NCI-H2227 treated with DMSO at 0.1 percent for 48 hours (cell line): Measurements from ENCODE around the gene DCHS1.

Experiments used
- DNase-seq: peaks from one replicate; lab custom pipeline; 2025; lab: John Stamatoyannopoulos, UW

The DCHS1 gene

DNA sequence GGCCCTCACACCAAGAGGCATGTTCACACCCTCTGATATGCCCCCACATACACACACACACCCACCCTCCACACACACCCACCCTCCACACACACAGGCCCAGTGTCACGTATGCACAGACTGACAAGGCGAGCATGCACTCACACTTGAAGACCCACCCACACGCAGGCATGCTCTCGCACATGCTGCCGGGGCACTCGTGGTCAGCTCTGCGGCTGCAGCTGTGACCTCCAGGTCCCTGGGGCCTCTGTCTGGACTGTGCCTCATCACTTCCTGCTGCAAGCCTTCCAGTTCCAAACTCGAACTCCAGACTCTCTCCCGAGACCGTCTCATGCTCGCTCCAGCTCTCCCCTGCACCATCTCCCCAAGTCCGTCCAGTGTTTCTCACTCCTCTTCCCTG lies 9.5 kb downstream of the DCHS1 start:
- DNase-seq: no peak

DNA sequence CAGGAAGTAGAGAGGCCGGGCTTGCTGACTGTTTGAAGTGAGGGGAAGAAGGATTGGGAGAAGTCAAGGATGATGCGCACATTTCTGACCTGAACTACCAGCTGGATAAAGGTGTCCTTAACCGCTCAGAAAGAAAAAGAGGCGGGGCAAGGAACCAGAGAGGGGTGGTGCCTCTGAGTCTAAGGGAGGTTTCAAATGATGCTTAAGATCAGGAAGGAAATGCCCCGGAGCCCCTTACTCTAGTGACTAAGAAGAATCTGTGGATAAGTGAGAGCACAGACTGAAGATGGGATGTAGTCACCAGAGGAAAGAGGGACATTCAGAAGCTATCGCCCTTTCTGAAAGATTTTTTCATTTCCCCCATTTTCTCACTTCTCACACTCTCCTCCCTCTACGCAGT lies 12.7 kb downstream of the DCHS1 start:
- no peak for DNase-seq

DNA sequence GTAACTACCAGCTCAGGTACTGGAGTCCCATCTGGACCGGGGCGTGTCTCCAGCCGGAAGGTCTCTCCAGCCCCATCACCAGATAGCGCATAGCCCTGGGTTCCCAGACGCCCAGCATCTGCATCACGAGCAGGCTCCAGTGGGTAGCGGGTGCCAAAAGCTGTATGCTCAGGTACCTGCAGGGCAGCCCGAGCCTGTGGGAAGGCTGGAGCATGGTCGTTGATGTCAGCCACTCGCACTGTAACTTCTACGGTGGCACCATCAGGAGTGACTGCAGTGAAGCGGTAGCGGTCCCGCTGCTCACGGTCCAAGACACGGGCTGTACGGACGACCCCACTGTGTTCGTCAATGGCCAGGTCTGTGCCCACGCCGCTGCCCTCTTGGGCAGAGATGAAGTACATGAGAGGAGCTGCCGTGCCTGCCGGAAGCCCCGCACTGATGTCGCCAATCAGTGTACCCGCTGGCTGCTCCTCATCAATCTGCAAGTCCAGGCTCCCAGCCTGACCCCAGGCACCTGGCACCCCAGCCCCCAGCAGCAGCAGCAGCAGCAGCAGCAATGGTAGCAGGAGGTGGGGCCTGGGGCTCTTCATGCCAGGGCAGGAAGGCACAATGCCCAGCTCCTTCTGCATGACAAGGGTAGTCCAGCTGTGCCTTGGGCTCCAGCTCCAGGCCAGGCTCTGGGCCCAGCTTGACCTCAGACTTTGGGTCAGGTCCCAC lies 14.5 kb downstream of the DCHS1 start:
- no peak for DNase-seq

DNA sequence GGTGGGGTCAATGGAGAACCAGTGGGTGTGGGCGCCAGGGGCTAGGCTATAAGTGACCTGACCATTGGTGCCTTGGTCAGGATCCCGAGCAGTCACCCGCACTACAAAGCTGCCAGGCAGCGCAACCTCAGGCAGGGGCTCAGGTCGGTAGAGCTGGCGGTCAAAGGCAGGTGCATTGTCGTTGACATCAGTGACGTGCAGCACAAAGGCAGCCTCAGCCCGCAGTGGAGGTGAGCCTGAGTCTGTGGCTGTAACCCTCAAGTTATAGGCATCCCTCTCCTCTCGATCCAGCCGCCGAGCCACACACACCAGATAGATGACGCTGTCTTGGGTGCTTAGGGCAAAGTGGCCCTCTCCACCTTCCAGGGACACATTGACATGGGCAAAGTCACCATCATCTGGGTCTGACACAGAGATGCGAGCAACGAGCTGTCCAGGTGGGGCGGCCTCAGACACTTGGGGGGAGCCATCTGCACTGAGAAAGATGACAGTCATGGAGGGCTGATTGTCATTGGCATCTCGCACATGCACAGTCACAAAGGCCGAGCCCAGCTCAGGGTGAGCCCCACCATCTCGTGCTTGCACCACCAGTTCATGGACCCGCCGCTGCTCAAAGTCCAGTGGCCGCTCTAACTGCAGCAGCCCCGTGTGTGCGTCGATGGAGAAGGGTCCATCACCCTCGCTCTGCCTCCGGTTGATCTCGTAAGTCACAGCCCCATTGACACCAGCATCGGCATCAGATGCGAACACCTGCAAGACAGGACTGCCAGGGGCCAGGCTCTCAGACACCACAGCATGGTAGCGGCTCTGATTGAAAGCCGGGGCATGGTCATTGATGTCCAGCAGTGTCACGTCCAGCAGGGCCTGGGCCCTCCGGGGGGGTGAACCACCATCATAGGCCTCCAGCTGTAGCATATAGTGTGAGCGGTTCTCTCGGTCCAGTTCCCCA lies 15.3 kb downstream of the DCHS1 start:
- no peak for DNase-seq

DNA sequence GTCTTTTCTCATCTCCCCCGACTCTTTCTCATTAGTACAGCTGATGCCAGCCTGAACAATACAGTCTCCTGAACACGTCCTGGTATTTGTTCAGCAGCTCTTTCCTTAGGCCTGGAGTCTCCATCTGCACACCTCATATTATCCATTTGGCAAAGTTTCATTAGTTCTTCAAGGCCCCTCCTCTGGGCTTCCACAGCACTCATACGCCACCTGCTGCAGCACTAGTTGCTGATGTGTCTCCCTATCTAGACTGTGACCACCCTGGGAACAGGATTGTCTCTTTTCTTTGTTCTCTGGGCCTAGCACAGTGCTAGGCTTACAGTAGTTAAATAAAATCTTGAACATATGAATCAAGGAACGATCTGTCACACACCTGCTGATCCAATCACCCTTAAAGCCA lies 17.2 kb downstream of the DCHS1 start:
- DNase-seq: no peak

DNA sequence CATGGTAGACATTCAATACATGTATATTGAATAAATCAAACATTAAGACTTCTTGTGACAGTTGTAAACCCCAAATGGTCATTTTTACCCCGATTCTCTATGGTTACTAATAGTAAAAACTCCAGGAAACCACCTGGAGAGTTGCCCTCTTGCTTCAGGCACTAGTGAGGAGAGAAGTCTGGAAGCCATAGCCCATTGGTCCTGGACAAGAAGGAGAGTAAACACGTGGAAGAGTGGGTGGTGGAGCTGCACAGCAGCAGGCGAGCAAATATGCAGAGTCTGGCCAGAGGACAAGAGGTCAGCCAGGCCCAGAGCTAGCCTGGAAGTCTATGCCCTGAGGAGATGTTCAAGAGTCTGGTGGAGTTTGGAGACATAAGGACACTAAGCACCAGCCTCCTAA lies 17.7 kb downstream of the DCHS1 start:
- DNase-seq: no peak

DNA sequence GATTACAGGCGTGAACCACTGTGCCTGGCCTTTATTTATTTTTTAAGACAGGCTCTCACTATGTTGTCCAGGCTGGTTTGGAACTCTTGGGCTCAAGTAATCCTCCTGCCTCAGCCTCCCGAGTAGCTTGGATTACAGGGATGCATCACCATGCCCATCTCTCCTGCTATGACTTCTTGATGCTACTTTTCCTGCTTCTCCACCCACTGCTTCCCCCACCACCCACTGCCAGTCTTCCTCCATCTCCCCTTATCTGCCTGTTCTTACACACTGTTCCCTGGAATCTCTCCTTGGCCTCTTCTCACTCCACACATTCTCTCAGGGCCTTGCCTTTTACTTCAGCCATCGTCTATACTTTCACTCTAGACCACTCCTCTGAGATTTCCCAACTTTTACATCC lies 19.1 kb downstream of the DCHS1 start:
- DNase-seq: no peak

DNA sequence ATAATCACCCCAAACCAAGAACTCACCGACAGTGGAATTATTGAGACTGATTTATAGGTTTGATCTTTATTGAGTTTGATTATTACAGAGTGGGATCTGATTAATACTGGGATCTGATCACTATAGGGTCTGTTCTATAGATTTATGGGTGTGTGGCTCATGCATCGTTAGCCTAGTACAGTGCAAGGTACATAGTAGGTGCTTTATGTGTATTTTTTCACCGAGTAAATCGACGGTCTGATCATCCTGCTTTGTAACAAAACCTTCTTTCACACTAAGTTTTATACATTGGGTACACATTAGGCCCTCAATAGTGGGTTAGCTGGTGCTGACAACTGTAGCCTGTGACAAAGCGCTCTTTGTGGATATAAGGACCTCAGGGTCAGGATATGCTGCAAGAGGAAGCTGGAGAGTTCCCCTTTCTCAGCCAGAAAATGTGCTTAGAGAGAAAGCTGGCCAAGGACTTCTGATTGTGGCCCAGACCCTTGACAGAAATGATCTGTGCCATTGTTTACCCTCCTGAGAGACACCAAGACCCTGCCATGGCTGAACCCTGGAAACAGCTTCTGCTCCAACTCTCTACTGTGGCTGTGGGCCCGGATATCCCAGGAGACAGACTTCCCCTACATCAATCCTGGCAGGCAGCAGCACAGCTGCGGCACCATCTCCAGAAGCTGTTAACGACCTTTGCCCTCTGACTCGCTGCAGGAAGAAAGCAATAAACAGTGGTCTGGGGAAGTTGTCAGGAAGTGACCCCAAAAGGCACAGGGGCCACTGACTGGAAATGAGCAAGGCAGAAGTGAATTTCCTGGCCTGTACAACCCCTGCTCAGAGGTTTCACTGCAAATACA lies 20.3 kb downstream of the DCHS1 start:
- no peak for DNase-seq

DNA sequence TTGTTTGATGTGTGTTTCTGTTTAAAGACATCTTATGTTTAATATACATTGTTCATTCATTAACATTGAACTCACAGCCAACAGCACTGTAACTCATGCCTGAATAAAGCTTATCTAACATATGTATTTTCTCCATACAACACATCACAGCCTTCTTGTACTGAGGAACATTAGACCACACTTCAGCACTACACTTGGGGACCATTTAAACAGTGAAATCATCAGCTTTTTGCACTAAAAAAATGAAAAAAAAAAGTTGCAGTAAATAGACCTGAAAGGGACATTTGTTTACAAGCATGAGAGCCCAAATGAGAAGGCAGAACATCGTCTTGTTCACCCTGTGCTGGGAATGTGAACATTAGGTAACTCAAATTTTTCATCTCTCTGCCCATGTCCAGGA lies 21.1 kb downstream of the DCHS1 start:
- no peak for DNase-seq

DNA sequence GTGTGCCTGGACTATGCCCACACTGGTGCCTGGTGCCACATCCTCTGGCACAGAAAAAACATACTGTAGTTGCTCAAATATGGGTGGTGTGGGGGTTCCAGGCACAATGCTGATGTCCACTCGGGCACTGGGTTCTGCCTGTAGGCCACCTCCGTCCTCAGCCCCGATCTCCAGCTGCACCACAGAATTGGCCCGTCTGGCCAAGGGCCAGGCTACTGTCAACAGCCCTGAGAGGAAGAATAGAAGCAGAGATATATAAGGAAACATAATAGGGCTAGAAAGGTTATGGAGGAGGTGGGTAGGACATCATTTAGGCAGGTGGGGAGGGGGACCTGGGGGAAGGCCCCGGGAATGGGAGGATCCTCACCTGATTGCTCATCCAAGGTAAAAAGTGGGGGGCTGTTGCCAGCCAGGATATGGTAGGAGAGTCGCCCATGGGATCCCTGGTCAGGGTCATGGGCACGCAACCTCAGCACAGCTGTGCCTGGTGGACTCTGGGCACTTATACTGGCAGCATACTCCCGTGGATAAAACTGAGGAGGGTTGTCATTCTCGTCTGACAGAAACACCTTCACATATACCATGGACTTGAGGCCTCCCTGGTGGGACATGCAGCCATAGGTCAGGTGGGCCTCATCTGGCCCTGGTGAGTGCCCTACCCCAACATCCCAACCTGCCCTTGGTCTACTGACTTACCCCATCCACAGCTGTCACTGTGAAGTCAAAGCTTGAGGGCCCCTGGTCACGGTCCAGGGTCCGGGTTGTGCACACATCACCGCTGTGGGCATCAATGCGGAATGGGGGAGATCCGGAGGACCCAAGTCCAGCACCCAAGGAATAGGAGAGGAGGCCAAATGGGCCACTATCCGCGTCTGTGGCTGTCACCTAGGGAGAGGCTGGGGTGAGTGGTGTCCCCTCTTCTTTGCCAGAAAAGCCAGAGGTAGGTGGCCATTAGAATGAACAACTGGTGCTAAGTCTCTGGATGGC lies 21.9 kb downstream of the DCHS1 start:
- no peak for DNase-seq

DNA sequence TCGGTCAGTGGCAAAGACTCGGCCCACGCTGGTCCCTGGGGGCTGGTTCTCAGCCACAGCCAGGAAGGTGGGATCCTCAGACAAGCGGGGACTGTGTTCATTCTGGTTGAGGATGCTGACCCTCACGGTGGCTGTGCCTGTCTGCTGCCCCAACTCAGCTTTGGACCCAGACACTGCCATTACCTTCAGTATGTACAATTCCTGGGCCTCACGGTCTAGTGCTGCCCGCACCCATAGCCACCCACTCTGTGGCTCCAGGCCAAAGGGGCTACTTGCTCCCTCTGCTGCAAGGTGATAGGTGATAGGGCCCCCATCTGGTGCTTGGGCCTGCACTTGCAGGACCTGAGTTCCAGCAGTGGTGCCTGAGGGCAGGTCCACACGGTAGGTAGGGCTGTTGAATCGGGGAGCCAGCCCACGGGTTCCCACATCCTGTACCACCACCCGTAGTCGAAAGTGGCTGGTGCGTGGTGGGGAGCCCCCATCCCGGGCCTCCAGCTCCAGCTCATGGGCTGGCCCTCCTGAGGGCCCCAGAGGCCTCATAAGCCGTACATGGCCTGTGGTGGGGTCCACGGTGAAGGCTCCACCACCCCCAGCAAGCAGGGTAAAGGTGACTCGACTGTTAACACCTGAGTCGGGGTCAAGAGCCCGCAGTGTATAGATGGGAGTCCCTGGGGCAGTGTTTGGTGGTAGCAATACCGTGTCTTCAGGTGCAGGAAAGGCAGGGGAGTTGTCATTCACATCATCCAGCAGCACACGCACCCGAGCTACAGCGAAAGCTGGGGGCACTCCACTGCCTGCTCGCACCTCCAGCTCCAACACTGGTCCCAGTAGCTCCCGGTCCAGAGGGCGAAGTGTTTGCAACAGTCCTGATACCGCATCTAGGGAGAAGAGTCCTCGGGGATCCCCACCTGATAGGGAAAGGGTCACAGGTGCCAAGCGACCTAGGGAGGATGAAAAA lies 23.2 kb downstream of the DCHS1 start:
- no peak for DNase-seq

DNA sequence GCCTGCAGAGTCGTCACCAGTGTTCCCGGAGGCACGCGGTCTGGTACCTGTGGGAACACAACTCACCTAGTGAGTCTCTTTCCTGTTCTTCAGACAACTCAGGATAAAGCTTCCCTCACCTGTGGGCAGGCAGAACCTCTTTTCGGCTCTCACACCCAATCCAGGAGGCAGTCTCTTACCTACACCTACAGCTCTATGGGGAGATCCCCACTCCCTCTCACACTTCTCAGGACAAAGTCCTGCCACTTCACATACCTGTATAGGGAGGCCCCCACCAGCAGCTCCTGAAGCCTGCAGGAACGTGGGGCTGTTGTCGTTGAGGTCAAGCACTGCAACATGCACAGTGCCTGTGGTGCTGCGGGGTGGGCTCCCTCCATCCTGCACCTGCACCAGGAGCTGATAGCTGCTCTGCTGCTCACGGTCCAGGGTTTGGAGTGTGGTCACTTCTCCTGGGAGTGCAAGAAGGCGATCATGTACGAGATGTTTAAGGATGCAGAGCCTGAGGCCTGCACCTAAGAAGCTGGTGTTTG lies 24.2 kb downstream of the DCHS1 start:
- no peak for DNase-seq

DNA sequence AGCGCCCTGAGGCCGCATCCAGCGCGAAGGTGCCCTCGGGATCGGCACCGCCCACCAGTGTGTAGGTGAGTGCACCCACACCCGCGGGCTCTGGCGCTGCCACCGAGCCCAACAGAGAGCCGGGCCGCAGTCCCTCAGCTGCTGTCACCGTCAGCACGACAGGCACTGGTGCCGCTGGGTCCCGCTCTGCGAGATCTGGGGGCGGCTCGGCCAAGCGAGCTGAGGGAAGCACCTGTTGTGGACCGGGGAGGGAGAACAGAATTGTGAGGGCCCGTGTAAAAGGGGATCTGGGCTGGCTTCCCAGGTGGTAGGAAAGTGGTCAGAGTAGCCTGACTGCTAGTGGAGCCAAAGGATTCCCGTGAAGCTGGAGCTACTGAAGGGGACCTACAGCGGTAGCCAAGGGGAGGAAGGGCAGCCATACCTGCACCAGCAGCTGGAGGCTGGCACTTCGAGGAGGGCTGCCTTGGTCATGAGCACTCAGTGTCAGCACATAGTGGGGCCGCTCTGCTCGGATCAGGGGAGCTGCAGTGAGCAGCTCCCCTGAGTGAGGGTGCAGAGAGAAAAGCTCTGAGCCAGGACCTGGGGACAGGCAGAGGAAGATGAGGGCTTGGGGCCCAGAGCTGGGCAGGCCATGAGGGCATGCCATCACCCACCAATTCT lies 24.8 kb downstream of the DCHS1 start:
- DNase-seq: no peak

DNA sequence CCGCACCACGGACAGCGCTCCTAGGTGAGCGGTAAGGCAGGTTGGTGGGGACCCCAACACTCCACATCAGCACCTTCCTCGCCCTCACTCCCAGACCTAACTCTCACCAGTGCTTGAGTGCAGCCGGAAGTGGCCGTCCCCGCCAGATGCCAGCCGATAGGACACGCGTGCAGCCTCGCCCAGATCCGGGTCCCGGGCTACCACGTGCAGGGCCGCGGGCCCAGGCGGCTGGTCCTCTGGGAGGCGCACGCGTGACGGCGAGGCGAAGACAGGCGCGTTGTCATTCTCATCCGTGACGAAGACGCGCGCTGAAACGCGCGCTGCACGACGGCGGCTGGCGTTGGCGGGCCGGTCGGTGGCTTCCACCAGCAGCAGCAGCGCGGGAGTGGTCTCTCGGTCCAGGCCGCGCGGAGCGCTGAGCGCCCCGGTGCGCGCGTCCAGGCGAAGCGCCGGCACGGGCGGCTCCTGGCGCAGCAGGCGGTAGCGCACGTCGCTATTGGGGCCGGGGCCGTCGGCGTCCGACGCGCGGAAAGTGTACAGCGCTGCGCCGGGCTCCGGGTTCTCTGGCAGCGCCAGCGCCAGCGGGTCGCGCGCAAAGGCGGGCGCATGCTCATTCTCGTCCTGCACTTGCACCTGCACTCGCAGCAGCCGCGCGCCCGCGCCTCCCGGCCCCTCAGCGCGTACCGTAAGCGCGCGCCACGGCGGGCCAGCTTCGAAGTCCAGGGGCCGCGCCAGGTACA lies 25.5 kb downstream of the DCHS1 start:
- DNase-seq: no peak

DNA sequence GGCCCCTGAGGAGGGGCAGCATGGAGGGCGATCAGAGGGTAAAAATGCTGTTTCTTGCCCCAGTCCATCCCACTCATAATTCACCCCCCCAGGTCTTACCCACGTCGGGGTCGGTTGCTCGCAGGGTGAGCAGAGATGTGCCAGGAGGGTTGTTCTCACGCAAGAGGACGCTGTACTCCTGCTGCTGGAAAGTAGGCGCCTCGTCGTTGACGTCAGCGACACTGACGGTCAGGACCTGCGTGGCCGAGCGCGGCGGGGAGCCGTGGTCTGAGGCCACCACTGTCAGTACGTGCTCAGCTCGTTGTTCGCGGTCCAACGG lies 26.1 kb downstream of the DCHS1 start:
- no peak for DNase-seq

DNA sequence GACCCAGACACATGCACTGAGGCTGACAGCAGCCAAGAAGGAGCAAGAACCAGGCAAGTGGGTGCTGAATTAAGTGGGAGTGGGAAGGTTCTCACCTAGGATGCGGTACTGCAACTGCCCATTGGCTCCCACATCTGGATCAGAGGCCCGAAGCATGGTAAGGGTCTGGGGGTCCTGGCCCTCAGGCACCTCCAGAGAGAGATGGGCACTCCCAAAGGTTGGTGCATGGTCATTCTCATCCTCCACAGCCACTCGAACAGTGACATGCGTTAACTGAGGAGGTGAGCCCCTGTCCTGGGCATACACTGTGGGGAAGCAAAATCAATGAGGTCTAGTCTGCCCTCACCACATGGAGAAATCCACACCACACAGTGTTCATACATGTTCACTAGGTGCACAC lies 27.1 kb downstream of the DCHS1 start:
- DNase-seq: no peak

DNA sequence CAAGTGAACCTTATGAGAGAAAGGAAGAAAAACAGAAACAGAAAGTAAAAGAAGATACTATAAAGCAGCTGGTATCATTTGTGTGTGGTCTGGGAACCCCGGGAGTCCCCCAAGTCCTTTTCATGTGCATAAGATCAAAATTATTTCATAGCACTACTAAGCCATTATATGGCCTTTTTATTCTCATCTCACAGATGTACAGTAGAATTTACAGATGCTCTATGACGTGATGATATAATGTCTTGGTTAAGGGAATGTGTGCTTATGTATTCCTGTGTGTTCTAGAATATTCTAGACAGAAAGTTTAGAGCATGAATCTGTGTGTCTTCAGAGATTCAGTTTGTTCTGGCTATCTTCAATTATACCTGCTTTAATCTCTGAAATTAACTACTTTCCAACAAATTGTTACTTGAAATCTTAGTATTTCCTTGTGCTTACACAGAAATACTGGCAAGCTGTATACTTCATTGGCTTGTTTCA lies 27.8 kb downstream of the DCHS1 start:
- DNase-seq: no peak

DNA sequence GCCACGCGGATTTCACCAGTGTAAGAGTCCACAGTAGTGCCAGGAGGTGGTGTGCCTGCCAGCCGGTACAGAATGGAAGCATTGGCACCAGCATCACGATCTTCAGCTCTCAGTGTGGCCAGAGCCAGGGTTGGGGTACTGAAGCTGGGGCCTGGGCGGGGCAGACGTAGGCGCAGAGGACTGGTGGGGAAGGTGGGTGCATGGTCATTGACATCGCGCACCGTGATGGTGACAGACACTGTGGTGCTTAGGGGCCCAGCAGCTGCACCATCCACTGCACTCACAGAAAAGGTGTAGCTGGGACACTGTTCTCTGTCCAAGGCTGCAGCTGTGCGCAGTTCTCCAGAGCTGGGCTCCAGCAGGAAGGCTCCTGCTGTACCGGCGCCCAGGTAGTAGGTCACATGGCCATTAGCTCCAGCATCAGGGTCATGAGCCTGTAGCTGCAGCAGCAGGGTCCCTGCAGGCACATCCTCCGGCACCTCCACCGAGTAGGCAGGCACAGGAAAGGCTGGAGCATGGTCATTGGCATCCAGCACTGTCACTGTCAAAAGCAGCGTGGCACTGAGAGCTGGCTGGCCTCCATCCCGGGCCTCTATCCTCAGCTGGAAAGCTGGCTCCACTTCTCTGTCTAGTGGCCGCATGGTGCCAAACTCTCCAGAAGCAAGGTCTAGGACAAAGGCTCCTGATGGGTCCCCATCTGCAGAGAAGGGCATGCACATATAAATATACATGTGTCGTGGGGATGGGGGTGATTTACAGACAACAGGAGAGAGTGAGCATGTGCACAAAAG lies 28.4 kb downstream of the DCHS1 start:
- DNase-seq: no peak
